Neural progenitor cell (in vitro differentiated cells): ENCODE data around the gene FHOD1. TPM values are rescaled to one million over a fixed set of nuclear protein-coding genes. Genes with fewer than 3 reads are reported as not detected.

ENCODE experiments used
- DNase-seq: peaks from one replicate; pipeline ENCODE4 v3.0.0-alpha.2; 2016; ENCODE audit warnings: low spot score
- H2AFZ ChIP-seq: fragments of 200-600 bp; sonication (generic); replicated peaks from 2 replicates; pipeline ENCODE4 v1.6.1; 2016; ENCODE audit warnings: antibody characterized with exemption
- H3F3A ChIP-seq: fragments of 200-600 bp; sonication (generic); 2 replicates; pipeline ENCODE4 v1.6.1; 2016; ENCODE audit warnings: antibody characterized with exemption, low read depth
- H3K27ac ChIP-seq: fragments of 200-600 bp; sonication (generic); 2 replicates; pipeline ENCODE4 v1.5.1; 2016; ENCODE audit warnings: mild to moderate bottlenecking
- H3K27me3 ChIP-seq: fragments of 200-600 bp; sonication (generic); 2 replicates; pipeline ENCODE4 v1.6.1; 2016; ENCODE audit warnings: mild to moderate bottlenecking, moderate library complexity
- H3K36me3 ChIP-seq: fragments of 200-600 bp; sonication (generic); 2 replicates; pipeline ENCODE4 v1.5.1; 2016
- H3K4me1 ChIP-seq: fragments of 200-600 bp; sonication (generic); 2 replicates; pipeline ENCODE4 v1.6.1; 2016; ENCODE audit warnings: mixed run types
- H3K4me2 ChIP-seq: fragments of 200-600 bp; sonication (generic); 2 replicates; pipeline ENCODE4 v1.6.1; 2016
- H3K4me3 ChIP-seq: fragments of 200-600 bp; sonication (generic); 2 replicates; pipeline ENCODE4 v1.5.1; 2016
- H3K79me2 ChIP-seq: fragments of 200-600 bp; sonication (generic); 2 replicates; pipeline ENCODE4 v1.6.1; 2016; ENCODE audit warnings: low read depth
- H3K9ac ChIP-seq: fragments of 200-600 bp; sonication (generic); 2 replicates; pipeline ENCODE4 v1.6.1; 2016
- H3K9me3 ChIP-seq: fragments of 200-600 bp; sonication (generic); 2 replicates; pipeline ENCODE4 v1.5.1; 2016; ENCODE audit warnings: low read depth
- H4K20me1 ChIP-seq: fragments of 200-600 bp; sonication (generic); 2 replicates; pipeline ENCODE4 v1.6.1; 2016; ENCODE audit warnings: low read depth
- H3K27ac Mint-ChIP-seq: 3 replicates; pipeline ENCODE4 v1.8.0; 2021; ENCODE audit warnings: mixed read lengths
- H3K27me3 Mint-ChIP-seq: 2 replicates; pipeline ENCODE4 v1.8.0; 2022; ENCODE audit warnings: low read depth, mild to moderate bottlenecking, inconsistent platforms, moderate library complexity, mixed read lengths; ENCODE audit not compliant: insufficient read depth
- H3K36me3 Mint-ChIP-seq: 3 replicates; pipeline ENCODE4 v1.8.0; 2021; ENCODE audit warnings: mixed read lengths
- H3K4me1 Mint-ChIP-seq: 3 replicates; pipeline ENCODE4 v1.8.0; 2021; ENCODE audit warnings: mixed read lengths
- H3K4me3 Mint-ChIP-seq: 3 replicates; pipeline ENCODE4 v1.8.0; 2021; ENCODE audit warnings: mild to moderate bottlenecking, moderate library complexity, mixed read lengths
- H3K9me3 Mint-ChIP-seq: 3 replicates; pipeline ENCODE4 v1.8.0; 2020; ENCODE audit warnings: mixed read lengths
- CTCF ChIP-seq: fragments of 200-600 bp; sonication (generic); IDR thresholded peaks from 2 replicates; pipeline ENCODE4 v1.5.1; 2017; ENCODE audit warnings: antibody characterized with exemption, mild to moderate bottlenecking
- EZH2 ChIP-seq: fragments of 200-600 bp; sonication (generic); IDR thresholded peaks from 2 replicates; pipeline ENCODE4 v1.6.1; 2017; ENCODE audit warnings: antibody characterized with exemption, mild to moderate bottlenecking, moderate library complexity
- EZH2phosphoT487 ChIP-seq: fragments of 200-600 bp; sonication (generic); IDR thresholded peaks from 2 replicates; pipeline ENCODE4 v1.6.1; 2017; ENCODE audit warnings: antibody characterized with exemption
- total RNA-seq: library from RNA; depleted of rRNA; stranded (reverse); fragments of >200 nt; gene quantifications from 2 replicates; pipeline ENCODE4 v1.2.3, GENCODE V29; 2015; ENCODE audit warnings: low replicate concordance

Gene FHOD1
- total RNA-seq, 1 donor from 2014 or later: 5.5 TPM

DNA sequence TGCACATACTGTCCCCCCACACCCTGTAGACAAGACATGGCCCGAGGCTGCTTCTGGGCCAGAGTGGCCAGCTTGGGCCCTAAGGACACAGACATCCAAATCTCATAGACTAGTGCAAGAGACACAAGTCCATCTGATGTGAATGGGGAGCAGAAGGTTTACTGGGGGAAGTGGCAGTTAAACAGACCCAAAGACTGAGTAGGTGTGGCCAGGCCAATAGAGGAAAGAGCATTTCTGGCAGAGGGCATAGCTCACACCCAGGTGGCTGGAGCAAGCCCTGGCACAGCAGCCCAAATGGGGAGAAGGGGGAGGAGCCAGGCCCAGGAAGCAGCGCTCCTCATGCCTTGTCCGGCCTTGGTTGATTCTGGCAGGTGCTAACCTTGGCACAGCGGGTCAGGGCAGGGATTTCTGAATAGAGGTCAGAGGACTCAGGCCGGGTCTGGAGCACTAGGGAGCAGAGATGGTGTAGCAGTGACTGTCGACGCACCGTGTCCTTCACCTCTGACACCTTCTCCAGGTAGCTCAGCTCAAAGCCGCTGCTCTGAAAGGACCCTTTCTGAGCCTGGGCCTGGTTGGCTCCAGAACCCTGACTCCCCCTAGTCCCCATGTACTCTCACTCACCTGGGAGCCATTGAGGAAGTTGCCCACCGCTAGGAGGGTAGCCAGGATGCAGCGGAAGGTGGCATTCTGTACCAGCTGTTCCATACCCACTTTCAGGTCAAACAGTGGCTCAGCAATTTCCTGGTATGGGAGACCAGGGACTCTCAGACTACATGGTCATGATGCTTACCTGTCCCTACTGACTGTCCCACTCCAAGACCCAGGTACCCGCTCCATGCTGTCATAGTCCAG, 16.2 kb downstream of the FHOD1 start:
- Histone ChIP-seq H3K9ac (no peak overlapping the region), H3K27me3 (no peaks in the 10 kb centered on the region), H3K4me3 (no peak overlapping the region), H3K4me1 (peaks cover 7% of the 10 kb centered on the region), H3K4me2 (no peak overlapping the region), H3K36me3 (no peaks in the 10 kb centered on the region), H3K27ac (no peak overlapping the region), H3K79me2 (peaks cover 15% of the 10 kb centered on the region), H3K9me3 (no peaks in the 10 kb centered on the region), H3F3A (no peaks in the 10 kb centered on the region), H4K20me1 (no peaks in the 10 kb centered on the region), H2AFZ (no peak overlapping the region)
- Mint-ChIP-seq H3K9me3 (peaks cover 2% of the 10 kb centered on the region), H3K36me3 (peaks cover 13% of the 10 kb centered on the region), H3K4me3 (no peak overlapping the region), H3K27ac (no peak overlapping the region), H3K4me1 (peaks cover 16% of the 10 kb centered on the region), H3K27me3 (peaks cover 10% of the 10 kb centered on the region)
- DNase-seq: no peak
- TF ChIP-seq EZH2 (no peak), CTCF (no peak), EZH2phosphoT487 (no peak)

DNA sequence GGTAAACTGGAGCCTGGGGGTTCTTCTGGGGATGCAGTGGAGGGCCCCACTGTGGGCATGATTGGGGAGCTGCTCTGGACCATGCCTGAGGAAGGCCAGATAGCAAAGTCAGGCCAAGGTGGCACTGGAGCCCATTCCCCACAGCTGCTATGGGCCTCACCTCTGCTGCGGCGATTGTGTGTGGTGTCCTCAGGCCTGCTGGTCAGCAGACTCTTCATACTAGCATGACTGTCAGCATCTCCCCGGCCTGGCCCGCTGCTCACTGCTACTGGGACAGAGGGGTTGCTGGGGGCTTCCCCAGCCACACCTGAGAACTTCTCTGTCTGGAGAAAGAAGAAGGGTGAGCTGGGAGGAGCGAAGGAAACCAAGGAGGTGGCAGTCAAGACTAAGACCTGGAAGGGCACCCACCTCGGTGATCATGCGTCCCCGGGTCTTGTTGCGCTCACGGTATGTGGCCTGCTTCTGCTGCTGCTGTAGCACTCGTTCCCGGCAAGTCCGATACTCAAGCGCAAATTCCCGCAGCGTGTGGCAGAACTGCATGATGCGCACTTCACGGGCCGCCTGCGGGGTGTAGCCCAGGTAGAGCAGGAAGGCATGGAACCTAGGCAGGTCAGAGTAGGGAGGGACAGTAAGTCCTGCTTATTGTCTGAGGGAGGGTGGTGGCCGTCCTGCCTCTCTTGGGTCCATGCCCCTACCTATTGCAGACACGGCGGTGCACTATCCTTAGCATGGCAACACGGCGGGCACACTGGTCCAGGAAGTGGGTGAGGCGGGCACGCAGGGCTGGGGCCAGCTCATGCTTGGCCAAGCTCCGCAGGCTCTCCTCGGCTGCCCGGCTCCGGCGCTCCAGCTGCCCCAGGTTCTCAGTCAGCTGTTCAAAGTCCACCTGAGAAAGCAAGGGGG, 17.1 kb downstream of the FHOD1 start:
- Mint-ChIP-seq H3K9me3 (peaks cover 2% of the 10 kb centered on the region), H3K27ac (no peak overlapping the region), H3K27me3 (peaks cover 13% of the 10 kb centered on the region), H3K36me3 (peaks cover 13% of the 10 kb centered on the region), H3K4me1 (peaks cover 22% of the 10 kb centered on the region), H3K4me3 (peak overlapping the region; percentile 60)
- Histone ChIP-seq H3K4me2 (no peak overlapping the region), H2AFZ (no peak overlapping the region), H3K4me1 (peaks cover 10% of the 10 kb centered on the region), H3F3A (no peaks in the 10 kb centered on the region), H3K4me3 (no peak overlapping the region), H3K79me2 (peaks cover 15% of the 10 kb centered on the region), H4K20me1 (no peaks in the 10 kb centered on the region), H3K27me3 (no peaks in the 10 kb centered on the region), H3K9ac (no peak overlapping the region), H3K27ac (no peak overlapping the region), H3K36me3 (no peaks in the 10 kb centered on the region), H3K9me3 (no peaks in the 10 kb centered on the region)
- DNase-seq: no peak
- no peak for TF ChIP-seq EZH2phosphoT487
- no peak for TF ChIP-seq EZH2
- no peak for TF ChIP-seq CTCF

- Mint-ChIP-seq H3K27ac (no peak overlapping the region), H3K4me1 (peaks cover 22% of the 10 kb centered on the region), H3K36me3 (peaks cover 13% of the 10 kb centered on the region), H3K4me3 (peak overlapping the region; percentile 60), H3K9me3 (peaks cover 2% of the 10 kb centered on the region), H3K27me3 (peaks cover 13% of the 10 kb centered on the region)
- no peak overlapping the region for H2AFZ ChIP-seq
- DNase-seq: no peak
- H3K79me2 ChIP-seq: peaks cover 15% of the 10 kb centered on the region
- H3K36me3 ChIP-seq: no peaks in the 10 kb centered on the region
- H4K20me1 ChIP-seq: no peaks in the 10 kb centered on the region
- no peaks in the 10 kb centered on the region for H3K9me3 ChIP-seq
- no peak overlapping the region for H3K4me2 ChIP-seq
- H3K4me1 ChIP-seq: peaks cover 10% of the 10 kb centered on the region
- H3K27me3 ChIP-seq: no peaks in the 10 kb centered on the region
- H3K27ac ChIP-seq: no peak overlapping the region
- no peak overlapping the region for H3K4me3 ChIP-seq
- TF ChIP-seq EZH2 (no peak), EZH2phosphoT487 (no peak), CTCF (no peak)
- H3K9ac ChIP-seq: no peak overlapping the region
- no peaks in the 10 kb centered on the region for H3F3A ChIP-seq
Observed at GRCh38 chr16:67228905-67229304, 18.4 kb downstream of the FHOD1 start.
